IPS-20b (cell line): ENCODE results near the gene ALAD.
"Not testable (repeated sequence)": the region's sequence is repeated elsewhere in the genome, so short reads cannot be mapped to it uniquely, and the experiment has no call there.

Experiments
- H3K27ac ChIP-seq: one replicate; pipeline ENCODE4 v1.5.1; 2013; ENCODE audit warnings: low read length
- H3K27me3 ChIP-seq: 2 replicates; pipeline ENCODE4 v1.6.1; 2013; ENCODE audit warnings: mild to moderate bottlenecking, low read length, inconsistent platforms; ENCODE audit not compliant: insufficient read depth
- H3K36me3 ChIP-seq: 2 replicates; pipeline ENCODE4 v1.6.1; 2013; ENCODE audit warnings: low read depth, mild to moderate bottlenecking, inconsistent platforms, low read length, moderate library complexity; ENCODE audit not compliant: insufficient read depth
- H3K4me1 ChIP-seq: 2 replicates; pipeline ENCODE4 v1.6.1; 2013; ENCODE audit warnings: mild to moderate bottlenecking, control low read depth, inconsistent platforms, low read length, moderate library complexity; ENCODE audit not compliant: insufficient read depth
- H3K4me3 ChIP-seq: 2 replicates; pipeline ENCODE4 v1.5.1; 2013; ENCODE audit warnings: mild to moderate bottlenecking, low read length, inconsistent platforms
- H3K9ac ChIP-seq: 2 replicates; pipeline ENCODE4 v1.6.1; 2013; ENCODE audit warnings: low read depth, mild to moderate bottlenecking, inconsistent platforms, low read length, moderate library complexity
- H3K9me3 ChIP-seq: 2 replicates; pipeline ENCODE4 v1.6.1; 2013; ENCODE audit warnings: mild to moderate bottlenecking, low read depth, low read length, inconsistent platforms; ENCODE audit not compliant: insufficient read depth

ALAD gene

GRCh38 chr9:113397203-113397631 lies 3.9 kb downstream of the ALAD start:
- Histone ChIP-seq H3K27me3 (no peaks in the 10 kb centered on the region), H3K4me3 (no peak overlapping the region), H3K27ac (no peak overlapping the region), H3K4me1 (no peaks in the 10 kb centered on the region), H3K36me3 (no peaks in the 10 kb centered on the region), H3K9ac (no peak overlapping the region), H3K9me3 (no peaks in the 10 kb centered on the region)

GRCh38 chr9:113395000-113395861 lies 5.9 kb downstream of the ALAD start:
- H3K4me3 ChIP-seq: no peak overlapping the region
- no peaks in the 10 kb centered on the region for H3K4me1 ChIP-seq
- H3K9ac ChIP-seq: no peak overlapping the region
- no peak overlapping the region for H3K27ac ChIP-seq
- no peaks in the 10 kb centered on the region for H3K9me3 ChIP-seq
- H3K27me3 ChIP-seq: no peaks in the 10 kb centered on the region
- 0 out of 2 replicates have a peak, but pooled peaks cover 10% of the 10 kb centered on the region for H3K36me3 ChIP-seq

- H3K9me3 ChIP-seq: no peaks in the 10 kb centered on the region
- H3K27ac ChIP-seq: no peak overlapping the region
- no peak overlapping the region for H3K9ac ChIP-seq
- no peaks in the 10 kb centered on the region for H3K4me1 ChIP-seq
- no peak overlapping the region for H3K4me3 ChIP-seq
- H3K27me3 ChIP-seq: no peaks in the 10 kb centered on the region
- H3K36me3 ChIP-seq: peaks cover 16% of the 10 kb centered on the region
Observed at GRCh38 chr9:113393281-113393680, 7.8 kb downstream of the ALAD start.

GRCh38 chr9:113391917-113392316 lies 9.2 kb downstream of the ALAD start:
- H3K9me3 ChIP-seq: no peaks in the 10 kb centered on the region
- no peak overlapping the region for H3K27ac ChIP-seq
- no peak overlapping the region for H3K4me3 ChIP-seq
- peaks cover 22% of the 10 kb centered on the region for H3K36me3 ChIP-seq
- no peaks in the 10 kb centered on the region for H3K27me3 ChIP-seq
- H3K4me1 ChIP-seq: no peaks in the 10 kb centered on the region
- H3K9ac ChIP-seq: no peak overlapping the region

- H3K27me3 ChIP-seq: no peaks in the 10 kb centered on the region
- no peak overlapping the region for H3K27ac ChIP-seq
- H3K9ac ChIP-seq: no peak overlapping the region
- no peak overlapping the region for H3K4me3 ChIP-seq
- H3K36me3 ChIP-seq: peaks cover 22% of the 10 kb centered on the region
- H3K9me3 ChIP-seq: no peaks in the 10 kb centered on the region
- H3K4me1 ChIP-seq: no peaks in the 10 kb centered on the region
Observed at GRCh38 chr9:113390192-113390960, 10.7 kb downstream of the ALAD start.

- Histone ChIP-seq H3K27me3 (no peaks in the 10 kb centered on the region), H3K27ac (no peak overlapping the region), H3K4me3 (no peak overlapping the region), H3K4me1 (no peaks in the 10 kb centered on the region), H3K36me3 (peaks cover 22% of the 10 kb centered on the region), H3K9ac (no peak overlapping the region), H3K9me3 (no peaks in the 10 kb centered on the region)
Observed at GRCh38 chr9:113389451-113389850, 11.6 kb downstream of the ALAD start.

- Histone ChIP-seq H3K27me3 (no peaks in the 10 kb centered on the region), H3K9ac (no peak overlapping the region), H3K9me3 (no peaks in the 10 kb centered on the region), H3K36me3 (peaks cover 22% of the 10 kb centered on the region), H3K4me1 (no peaks in the 10 kb centered on the region), H3K4me3 (no peak overlapping the region), H3K27ac (no peak overlapping the region)
Observed at GRCh38 chr9:113388833-113389232, 12.3 kb downstream of the ALAD start.

- H3K27ac ChIP-seq: no peak overlapping the region
- no peaks in the 10 kb centered on the region for H3K9me3 ChIP-seq
- H3K36me3 ChIP-seq: peaks cover 22% of the 10 kb centered on the region
- H3K4me3 ChIP-seq: no peak overlapping the region
- no peaks in the 10 kb centered on the region for H3K4me1 ChIP-seq
- no peaks in the 10 kb centered on the region for H3K27me3 ChIP-seq
- H3K9ac ChIP-seq: no peak overlapping the region
Observed at GRCh38 chr9:113387560-113388230, 13.4 kb downstream of the ALAD start.

- H3K27ac ChIP-seq: no peak overlapping the region
- H3K9ac ChIP-seq: no peak overlapping the region
- no peaks in the 10 kb centered on the region for H3K4me1 ChIP-seq
- no peaks in the 10 kb centered on the region for H3K27me3 ChIP-seq
- H3K4me3 ChIP-seq: no peak overlapping the region
- H3K9me3 ChIP-seq: no peaks in the 10 kb centered on the region
- H3K36me3 ChIP-seq: peaks cover 22% of the 10 kb centered on the region
Observed at GRCh38 chr9:113386571-113387393, 14.3 kb downstream of the ALAD start.

GRCh38 chr9:113381909-113382411 lies 19.1 kb downstream of the ALAD start:
- H3K36me3 ChIP-seq: no peaks in the 10 kb centered on the region; the same call in 1 of the 2 replicates
- H3K9me3 ChIP-seq: no peaks in the 10 kb centered on the region
- no peaks in the 10 kb centered on the region; the same call in 1 of the 2 replicates for H3K4me1 ChIP-seq
- no peak overlapping the region for H3K4me3 ChIP-seq
- no peak overlapping the region for H3K9ac ChIP-seq
- no peak overlapping the region for H3K27ac ChIP-seq
- H3K27me3 ChIP-seq: no peaks in the 10 kb centered on the region

- H3K9me3 ChIP-seq, H3K4me3 ChIP-seq, H3K27ac ChIP-seq, H3K36me3 ChIP-seq, H3K4me1 ChIP-seq, H3K9ac ChIP-seq, H3K27me3 ChIP-seq: not testable (repeated sequence)
Observed at GRCh38 chr9:113381441-113381840, 19.6 kb downstream of the ALAD start.
